Measurements from ENCODE around the gene CSMD2. TPM values are rescaled to one million over a fixed set of nuclear protein-coding genes. Genes with fewer than 3 reads are reported as not detected.

Gene CSMD2
- total RNA-seq, 2 donors from 2014 or later = not detected

DNA sequence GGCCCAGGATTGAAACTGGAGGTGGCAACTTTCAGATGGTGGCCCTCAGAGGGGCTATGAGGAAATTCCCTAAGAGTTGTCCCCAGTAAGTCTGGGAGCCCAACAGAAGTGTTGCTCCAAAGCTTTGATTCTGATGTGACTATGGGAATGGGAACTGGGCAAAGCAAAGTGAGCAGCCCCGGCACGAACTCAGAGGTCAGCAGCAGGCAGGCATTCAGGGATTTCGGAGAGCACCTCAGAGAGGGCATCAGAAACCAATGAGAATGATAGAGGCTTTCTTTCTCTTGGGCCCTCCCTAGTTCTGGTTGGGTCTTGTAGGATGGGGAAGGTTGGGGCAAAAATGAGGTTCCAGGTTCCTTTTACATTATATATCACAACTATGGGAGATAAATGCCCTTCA is 422.4 kb downstream of the CSMD2 start:
- H3K36me3 Mint-ChIP-seq (ENCODE audit: low read depth) = no peaks in the 10 kb centered on the region
- DNase-seq (no peak), ATAC-seq (no peak)
- H3K4me1 Mint-ChIP-seq = no peaks in the 10 kb centered on the region
- H3K9me3 ChIP-seq (ENCODE audit: control insufficient read depth, low read length, poor library complexity, severe bottlenecking) = no peaks in the 10 kb centered on the region
- no peak overlapping the region for H3K27ac Mint-ChIP-seq
- no peak overlapping the region for H3K4me3 Mint-ChIP-seq
- peaks cover 24% of the 10 kb centered on the region for H3K27me3 Mint-ChIP-seq

DNA sequence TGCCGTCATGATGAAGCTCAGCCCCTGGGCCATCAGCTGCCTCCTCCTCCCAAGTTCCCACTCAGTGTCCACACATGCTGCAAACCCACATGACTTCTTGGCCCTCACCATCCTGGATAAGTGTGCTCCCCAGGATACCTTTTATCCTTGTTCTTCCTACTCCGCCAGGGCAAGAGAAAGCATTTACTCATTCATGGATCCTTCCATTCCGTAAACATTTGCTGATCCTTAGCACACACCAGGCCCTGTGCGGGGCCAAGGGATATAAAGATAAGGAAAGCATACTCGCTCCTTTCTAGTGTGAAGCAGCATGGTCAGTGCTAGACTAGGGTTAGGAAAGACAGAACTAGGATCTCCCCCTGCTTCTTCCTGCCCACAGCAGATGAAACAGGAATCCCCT is 423.3 kb downstream of the CSMD2 start:
- DNase-seq = no peak
- Mint-ChIP-seq H3K27me3 (peaks cover 27% of the 10 kb centered on the region), H3K4me1 (no peaks in the 10 kb centered on the region)

DNA sequence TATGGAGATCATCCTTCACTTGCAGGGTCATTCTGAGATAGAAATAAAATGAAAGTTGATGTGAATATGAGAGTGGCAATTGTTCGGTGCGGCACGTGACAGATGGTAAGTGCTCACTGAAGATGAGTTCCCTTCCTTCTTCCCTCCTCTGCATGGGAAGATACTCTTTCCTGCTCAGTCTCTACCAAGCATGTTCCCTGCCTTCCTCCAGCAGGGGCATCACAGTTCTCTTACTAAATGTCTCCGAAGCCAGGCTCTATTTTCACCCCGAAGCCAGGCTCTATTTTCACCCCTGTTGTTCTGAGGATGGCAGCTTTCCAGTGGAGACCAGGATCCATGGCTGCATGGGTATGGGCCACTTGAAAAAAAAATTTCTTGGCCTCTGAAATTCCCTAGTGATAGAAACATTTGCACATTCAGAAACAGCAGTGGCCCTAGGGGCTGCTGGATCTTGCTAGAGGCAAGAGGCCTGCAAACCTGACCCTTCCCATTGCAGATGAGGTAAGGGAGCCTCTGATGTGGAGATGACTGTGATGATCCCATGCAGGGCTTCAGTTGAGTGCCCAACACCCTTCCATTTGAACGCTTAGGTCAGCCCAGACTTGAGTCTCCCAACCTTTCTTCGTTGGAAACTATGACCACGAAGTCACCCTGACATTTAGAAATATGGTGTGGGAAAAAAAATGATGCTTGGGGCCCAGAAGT is 424.8 kb downstream of the CSMD2 start:
- ATAC-seq (no peak), DNase-seq (no peak)
- no peak overlapping the region for H3K27ac Mint-ChIP-seq
- H3K36me3 Mint-ChIP-seq (ENCODE audit: low read depth) = no peaks in the 10 kb centered on the region
- H3K4me1 Mint-ChIP-seq = peaks cover 2% of the 10 kb centered on the region
- no peak overlapping the region for H3K4me3 Mint-ChIP-seq
- H3K27me3 Mint-ChIP-seq = peaks cover 42% of the 10 kb centered on the region
- H3K9me3 ChIP-seq (ENCODE audit: control insufficient read depth, low read length, poor library complexity, severe bottlenecking) = no peaks in the 10 kb centered on the region

More for the DNA sequence above, 423.3 kb downstream of the CSMD2 start:
- H3K36me3 Mint-ChIP-seq (ENCODE audit: low read depth) = no peaks in the 10 kb centered on the region
- H3K9me3 ChIP-seq (ENCODE audit: control insufficient read depth, low read length, poor library complexity, severe bottlenecking) = no peaks in the 10 kb centered on the region
- H3K4me3 Mint-ChIP-seq = no peak overlapping the region
- no peak overlapping the region for H3K27ac Mint-ChIP-seq
- ATAC-seq = no peak

DNA sequence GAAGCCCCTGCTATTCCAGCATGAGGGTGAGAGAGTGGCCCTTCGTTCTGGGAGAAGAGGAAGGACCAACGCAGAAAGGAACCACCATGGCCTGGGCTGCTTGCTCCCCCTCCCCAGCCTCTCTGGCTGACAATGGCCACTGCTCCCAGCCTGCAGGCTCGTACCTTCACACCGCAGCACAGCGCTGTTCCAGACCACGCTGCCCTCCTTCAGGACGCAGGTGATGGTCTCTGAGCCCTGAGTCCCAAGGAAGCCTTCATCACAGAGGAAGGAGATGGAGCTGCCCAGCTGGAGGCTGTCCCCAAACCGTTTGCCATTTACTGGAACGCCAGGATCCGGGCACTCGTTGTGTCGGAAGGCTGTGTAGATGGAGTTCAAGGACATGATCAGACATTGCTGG is 426.1 kb downstream of the CSMD2 start:
- H3K27ac Mint-ChIP-seq = no peak overlapping the region
- no peaks in the 10 kb centered on the region for H3K36me3 Mint-ChIP-seq (ENCODE audit: low read depth)
- no peak overlapping the region for H3K4me3 Mint-ChIP-seq
- peaks cover 2% of the 10 kb centered on the region for H3K4me1 Mint-ChIP-seq
- H3K27me3 Mint-ChIP-seq = peaks cover 47% of the 10 kb centered on the region
- DNase-seq (no peak), ATAC-seq (no peak)
- no peaks in the 10 kb centered on the region for H3K9me3 ChIP-seq (ENCODE audit: control insufficient read depth, low read length, poor library complexity, severe bottlenecking)

DNA sequence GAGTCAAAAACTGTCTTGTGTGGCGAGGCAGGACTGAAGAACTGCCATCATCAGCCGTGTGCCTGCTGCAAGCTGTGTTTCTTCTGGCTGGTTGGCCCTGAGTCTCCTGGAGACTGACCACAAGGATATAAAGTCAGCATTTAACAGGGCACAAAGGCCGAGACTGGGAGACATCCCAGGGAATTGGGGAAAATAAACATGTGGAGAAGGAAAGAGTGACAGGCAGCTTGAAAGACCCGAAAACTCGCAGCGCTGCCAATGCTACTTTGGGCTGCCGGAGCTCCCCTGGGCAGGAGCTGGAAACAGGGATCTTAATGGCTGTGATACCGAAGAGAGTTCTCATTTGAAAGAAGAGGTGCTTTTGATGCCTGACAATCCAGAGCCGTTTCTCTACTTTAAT is 426.5 kb downstream of the CSMD2 start:
- DNase-seq (no peak), ATAC-seq (no peak)
- no peaks in the 10 kb centered on the region for H3K9me3 ChIP-seq (ENCODE audit: control insufficient read depth, low read length, poor library complexity, severe bottlenecking)
- peaks cover 50% of the 10 kb centered on the region for H3K27me3 Mint-ChIP-seq
- H3K4me1 Mint-ChIP-seq = peaks cover 2% of the 10 kb centered on the region
- H3K4me3 Mint-ChIP-seq = no peak overlapping the region
- H3K36me3 Mint-ChIP-seq (ENCODE audit: low read depth) = no peaks in the 10 kb centered on the region
- no peak overlapping the region for H3K27ac Mint-ChIP-seq

DNA sequence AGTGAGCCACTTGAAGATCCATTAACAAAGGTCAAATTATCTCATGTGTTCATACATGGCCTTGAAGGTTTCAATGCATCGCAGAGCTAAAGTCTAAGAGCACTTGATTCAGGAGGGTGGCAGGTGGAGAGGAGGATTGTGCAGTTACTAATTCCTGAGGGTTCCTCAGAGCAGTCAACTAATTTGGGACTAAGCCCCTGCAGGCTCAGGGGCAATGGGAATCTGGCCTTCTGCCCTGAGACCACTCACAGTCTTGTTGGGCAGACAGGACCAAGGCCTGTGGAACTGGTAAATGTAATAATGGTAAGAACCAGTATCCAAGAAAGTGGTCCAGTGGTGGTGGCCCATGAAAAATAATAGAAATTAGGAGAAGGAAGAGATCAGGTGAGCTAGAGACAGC is 428.5 kb downstream of the CSMD2 start:
- DNase-seq = no peak
- H3K9me3 ChIP-seq (ENCODE audit: control insufficient read depth, low read length, poor library complexity, severe bottlenecking) = no peaks in the 10 kb centered on the region
- ATAC-seq = no peak
- H3K27me3 Mint-ChIP-seq = peaks cover 53% of the 10 kb centered on the region
- H3K4me3 Mint-ChIP-seq = no peak overlapping the region
- H3K27ac Mint-ChIP-seq = no peak overlapping the region
- peaks cover 2% of the 10 kb centered on the region for H3K4me1 Mint-ChIP-seq
- H3K36me3 Mint-ChIP-seq (ENCODE audit: low read depth) = no peaks in the 10 kb centered on the region

DNA sequence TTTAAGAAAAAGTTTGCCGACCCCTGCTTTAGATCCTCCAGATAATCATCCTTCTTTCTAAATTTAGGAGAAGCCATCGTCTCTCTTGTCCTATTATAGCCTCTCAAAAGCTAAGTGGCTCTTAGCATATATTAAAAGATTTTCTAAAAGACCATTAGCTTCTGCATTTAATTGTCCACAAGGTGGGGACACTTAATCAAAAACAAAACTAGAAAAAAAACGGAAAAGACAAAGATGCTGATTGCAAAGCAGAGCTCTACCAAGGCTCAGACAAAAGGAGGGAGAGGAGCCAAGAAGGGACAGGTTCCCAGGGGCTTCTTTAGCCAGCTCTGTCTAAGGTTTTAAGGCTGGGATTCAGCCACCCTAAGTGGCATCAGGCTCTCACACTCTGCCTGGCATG is 429.4 kb downstream of the CSMD2 start:
- ATAC-seq (no peak), DNase-seq (no peak)
- no peaks in the 10 kb centered on the region for H3K36me3 Mint-ChIP-seq (ENCODE audit: low read depth)
- H3K27me3 Mint-ChIP-seq = peaks cover 53% of the 10 kb centered on the region
- H3K4me3 Mint-ChIP-seq = no peak overlapping the region
- H3K4me1 Mint-ChIP-seq = peaks cover 2% of the 10 kb centered on the region
- H3K9me3 ChIP-seq (ENCODE audit: control insufficient read depth, low read length, poor library complexity, severe bottlenecking) = no peaks in the 10 kb centered on the region
- no peak overlapping the region for H3K27ac Mint-ChIP-seq

DNA sequence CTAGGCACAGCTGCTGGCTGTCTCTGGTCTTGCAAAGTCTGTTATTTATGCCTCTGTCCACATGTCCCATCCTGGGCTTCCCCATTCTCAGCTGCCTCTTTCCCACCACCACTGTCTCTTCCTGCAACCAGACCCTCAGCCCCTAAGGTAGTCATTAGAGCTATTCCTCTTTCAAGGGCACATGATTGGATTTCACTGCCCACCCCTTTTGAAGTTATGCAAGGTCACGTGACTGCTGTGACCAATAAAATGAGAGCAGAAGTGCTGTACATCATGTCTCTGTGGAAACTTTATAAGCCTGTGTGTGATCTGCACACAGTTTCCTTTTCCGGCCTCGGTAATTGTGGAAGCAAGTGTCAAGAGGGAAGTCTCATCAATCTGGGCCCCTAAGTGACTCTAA is 437.7 kb downstream of the CSMD2 start:
- DNase-seq = no peak
- Mint-ChIP-seq H3K36me3 (ENCODE audit: low read depth) (no peaks in the 10 kb centered on the region), H3K4me1 (no peaks in the 10 kb centered on the region), H3K27ac (no peak overlapping the region), H3K4me3 (no peak overlapping the region), H3K27me3 (peaks cover 10% of the 10 kb centered on the region)
- no peaks in the 10 kb centered on the region for H3K9me3 ChIP-seq (ENCODE audit: control insufficient read depth, low read length, poor library complexity, severe bottlenecking)
- ATAC-seq = no peak

DNA sequence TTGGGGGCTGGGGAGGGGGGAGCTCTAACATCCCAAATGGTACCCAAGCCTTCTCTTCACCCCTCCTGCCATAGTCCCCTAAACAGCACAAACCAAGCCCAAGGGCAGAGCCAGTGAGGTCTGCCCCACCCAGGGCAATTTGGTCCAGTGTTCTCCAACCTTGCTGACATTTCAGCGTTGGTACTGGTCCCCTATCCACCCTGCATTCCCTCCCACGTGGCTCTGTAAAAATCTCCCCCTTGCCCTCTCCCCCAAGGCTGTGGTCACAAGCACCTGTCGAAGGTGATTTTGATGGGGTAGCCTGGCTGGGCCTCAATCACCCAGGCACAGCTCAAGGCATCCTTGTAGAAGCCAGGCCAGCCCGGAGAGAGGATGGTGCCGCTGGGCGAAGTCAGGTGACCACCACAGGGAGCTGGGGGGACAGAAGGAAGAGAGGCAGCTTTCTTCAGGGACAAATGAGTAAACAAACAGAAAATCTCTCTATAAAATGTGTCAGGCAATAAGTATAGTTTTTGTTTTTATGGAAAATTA is 438.7 kb downstream of the CSMD2 start:
- H3K9me3 ChIP-seq (ENCODE audit: control insufficient read depth, low read length, poor library complexity, severe bottlenecking) = no peaks in the 10 kb centered on the region
- DNase-seq (no peak), ATAC-seq (no peak)
- Mint-ChIP-seq H3K36me3 (ENCODE audit: low read depth) (no peaks in the 10 kb centered on the region), H3K27ac (no peak overlapping the region), H3K27me3 (peaks cover 10% of the 10 kb centered on the region), H3K4me3 (peak overlapping the region; percentile 47), H3K4me1 (no peaks in the 10 kb centered on the region)

DNA sequence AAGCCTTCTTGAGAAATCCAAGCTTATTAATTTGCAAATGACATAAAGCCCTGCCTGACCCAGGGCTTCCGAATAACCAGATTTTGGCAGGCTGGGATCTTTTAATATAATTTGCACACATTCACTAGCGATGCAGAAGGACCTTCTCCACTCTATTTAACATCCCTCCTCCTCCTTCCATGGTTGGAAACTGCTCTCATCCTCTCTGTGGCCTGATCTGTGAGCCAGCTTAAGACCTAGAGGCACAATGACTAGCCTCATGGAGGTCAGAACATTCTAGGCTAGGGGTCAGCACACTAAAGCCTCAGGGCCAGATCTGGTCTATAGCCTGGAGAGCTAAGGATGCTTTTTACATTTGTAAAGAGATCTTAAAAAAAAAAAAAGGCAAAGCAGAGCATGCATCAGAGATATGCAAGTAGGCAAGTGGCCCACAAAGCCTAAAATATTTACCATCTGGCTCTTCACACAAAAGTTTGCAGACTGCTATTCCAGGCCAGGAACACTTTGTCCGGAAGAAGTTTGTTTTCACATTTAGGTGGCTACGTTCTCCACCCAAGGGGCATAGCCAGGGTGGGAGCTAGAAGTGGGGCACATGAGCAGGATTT is 439.4 kb downstream of the CSMD2 start:
- Mint-ChIP-seq H3K27ac (no peak overlapping the region), H3K4me3 (no peak overlapping the region), H3K36me3 (ENCODE audit: low read depth) (no peaks in the 10 kb centered on the region), H3K4me1 (no peaks in the 10 kb centered on the region), H3K27me3 (peaks cover 10% of the 10 kb centered on the region)
- DNase-seq = no peak
- H3K9me3 ChIP-seq (ENCODE audit: control insufficient read depth, low read length, poor library complexity, severe bottlenecking) = no peaks in the 10 kb centered on the region
- no peak for ATAC-seq

DNA sequence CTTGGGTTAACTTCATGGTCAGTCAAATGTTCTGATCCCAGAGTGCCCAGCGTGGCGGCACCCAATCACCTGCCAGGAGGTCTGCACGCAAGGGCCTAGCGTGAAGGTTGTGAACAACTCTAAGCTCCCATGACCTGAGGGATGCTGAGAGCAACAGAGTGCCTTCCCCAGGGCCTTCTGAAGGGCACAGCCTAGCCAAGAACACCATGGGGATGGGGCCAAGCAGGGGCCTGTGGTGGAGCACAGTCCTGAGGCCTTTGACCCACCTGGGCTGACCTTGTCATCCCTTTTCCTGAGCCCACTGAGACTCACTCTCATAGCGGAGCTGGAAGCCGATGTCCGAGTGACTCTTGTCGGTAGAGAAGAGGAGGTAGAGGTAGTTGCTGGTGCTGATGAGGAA is 440.0 kb downstream of the CSMD2 start:
- H3K4me3 Mint-ChIP-seq = no peak overlapping the region
- no peak for DNase-seq

DNA sequence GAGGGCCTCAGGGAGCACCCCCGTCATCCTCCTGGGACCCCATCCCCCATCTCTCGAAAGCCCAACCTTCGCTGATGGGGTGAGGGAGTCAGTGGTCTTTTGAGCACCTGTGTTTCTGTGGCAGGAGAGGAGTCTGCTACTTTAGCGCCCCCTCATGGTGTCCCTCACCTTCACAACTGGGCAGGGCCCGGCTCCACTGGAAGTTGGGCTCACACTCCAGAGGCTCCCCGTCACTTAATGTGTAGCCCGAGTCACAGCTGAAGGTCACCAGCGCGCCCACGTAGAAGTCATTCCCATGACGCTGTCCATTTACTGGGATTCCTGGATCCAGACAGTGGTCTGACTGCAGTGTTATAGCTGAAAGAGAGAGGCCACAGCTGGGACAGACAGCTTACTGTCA is 440.7 kb downstream of the CSMD2 start:
- DNase-seq = no peak
- no peaks in the 10 kb centered on the region for H3K36me3 Mint-ChIP-seq (ENCODE audit: low read depth)
- ATAC-seq = no peak
- peaks cover 4% of the 10 kb centered on the region for H3K27me3 Mint-ChIP-seq
- H3K27ac Mint-ChIP-seq = no peak overlapping the region
- H3K4me1 Mint-ChIP-seq = no peaks in the 10 kb centered on the region
- H3K9me3 ChIP-seq (ENCODE audit: control insufficient read depth, low read length, poor library complexity, severe bottlenecking) = no peaks in the 10 kb centered on the region
- H3K4me3 Mint-ChIP-seq = no peak overlapping the region

More for the DNA sequence above, 440.0 kb downstream of the CSMD2 start:
- H3K9me3 ChIP-seq (ENCODE audit: control insufficient read depth, low read length, poor library complexity, severe bottlenecking) = no peaks in the 10 kb centered on the region
- Mint-ChIP-seq H3K4me1 (no peaks in the 10 kb centered on the region), H3K36me3 (ENCODE audit: low read depth) (no peaks in the 10 kb centered on the region), H3K27ac (no peak overlapping the region), H3K27me3 (peaks cover 9% of the 10 kb centered on the region)
- ATAC-seq = no peak

DNA sequence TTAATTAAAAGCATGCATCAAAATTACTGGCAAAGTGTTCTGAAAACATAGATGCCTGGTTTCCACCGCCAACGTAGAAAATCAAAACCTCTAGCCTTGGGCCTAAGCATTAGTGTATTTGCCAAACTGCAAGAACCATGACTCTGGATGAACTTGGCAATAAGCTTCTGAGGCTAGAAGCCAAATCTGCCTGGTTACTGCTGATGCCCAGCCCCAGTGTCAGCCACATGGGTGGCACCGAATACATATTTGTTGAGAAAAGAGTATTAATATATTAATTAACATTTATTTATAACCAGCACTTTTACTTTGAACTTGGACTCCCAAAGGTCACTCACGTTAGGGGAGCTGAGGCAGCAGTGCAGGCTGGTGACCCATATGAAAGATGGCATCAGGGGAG is 441.8 kb downstream of the CSMD2 start:
- H3K9me3 ChIP-seq (ENCODE audit: control insufficient read depth, low read length, poor library complexity, severe bottlenecking) = no peaks in the 10 kb centered on the region
- no peak overlapping the region for H3K4me3 Mint-ChIP-seq
- ATAC-seq (no peak), DNase-seq (no peak)
- no peaks in the 10 kb centered on the region for H3K36me3 Mint-ChIP-seq (ENCODE audit: low read depth)
- H3K27ac Mint-ChIP-seq = no peak overlapping the region
- no peaks in the 10 kb centered on the region for H3K4me1 Mint-ChIP-seq
- H3K27me3 Mint-ChIP-seq = peaks cover 5% of the 10 kb centered on the region

DNA sequence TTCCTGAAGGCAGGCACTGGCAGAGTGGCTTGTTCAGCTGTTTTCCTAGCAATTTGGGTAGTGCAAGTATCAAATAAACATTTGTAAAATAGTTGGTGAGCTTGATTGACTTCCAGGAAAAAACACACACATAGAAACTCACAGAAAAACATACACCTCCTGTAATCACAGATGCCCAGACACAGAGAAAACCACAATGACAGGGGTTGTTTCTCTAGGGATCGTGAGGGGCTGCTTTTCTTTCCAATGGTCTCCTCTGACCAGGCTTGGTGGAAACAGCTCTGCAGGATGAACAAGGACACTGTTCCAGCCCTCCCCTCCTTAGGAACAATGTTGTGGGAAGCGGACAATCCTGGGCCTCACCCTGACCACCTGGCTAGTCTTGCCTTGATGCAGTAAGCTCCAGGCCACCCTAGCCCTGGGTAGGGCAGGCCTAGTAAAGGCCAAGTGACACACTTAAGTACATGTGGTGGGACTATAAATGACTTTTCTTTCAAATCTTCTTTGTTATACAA is 443.7 kb downstream of the CSMD2 start:
- ATAC-seq (no peak), DNase-seq (no peak)
- Mint-ChIP-seq H3K4me1 (peaks cover 3% of the 10 kb centered on the region), H3K27me3 (peaks cover 18% of the 10 kb centered on the region), H3K4me3 (no peak overlapping the region), H3K36me3 (ENCODE audit: low read depth) (no peaks in the 10 kb centered on the region), H3K27ac (no peak overlapping the region)
- H3K9me3 ChIP-seq (ENCODE audit: control insufficient read depth, low read length, poor library complexity, severe bottlenecking) = no peaks in the 10 kb centered on the region

All from T-helper 17 cell (primary cell).